ENCODE data around the gene NRN1L.

DNA sequence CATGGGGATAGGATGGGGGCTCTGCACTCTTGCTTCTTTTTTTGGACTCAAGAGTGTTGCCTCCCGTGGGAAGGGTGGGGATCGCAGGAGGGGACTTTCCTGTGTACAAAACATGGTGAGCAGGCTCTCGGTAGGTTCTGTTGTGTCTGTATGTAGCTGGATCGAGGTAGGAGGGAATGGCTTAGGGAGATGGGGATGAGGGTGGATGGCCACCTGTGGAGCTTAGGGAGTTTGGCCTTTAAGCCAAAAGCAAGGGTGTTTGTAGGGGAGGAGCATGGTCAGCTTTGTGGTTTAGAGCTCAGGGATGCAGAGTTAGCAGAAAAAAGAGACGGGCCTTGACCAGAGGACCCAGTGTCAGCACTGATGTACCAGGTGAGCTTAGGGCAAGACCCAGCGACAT lies 22.8 kb upstream of the NRN1L start:
- TF ChIP-seq, protein P1, sequence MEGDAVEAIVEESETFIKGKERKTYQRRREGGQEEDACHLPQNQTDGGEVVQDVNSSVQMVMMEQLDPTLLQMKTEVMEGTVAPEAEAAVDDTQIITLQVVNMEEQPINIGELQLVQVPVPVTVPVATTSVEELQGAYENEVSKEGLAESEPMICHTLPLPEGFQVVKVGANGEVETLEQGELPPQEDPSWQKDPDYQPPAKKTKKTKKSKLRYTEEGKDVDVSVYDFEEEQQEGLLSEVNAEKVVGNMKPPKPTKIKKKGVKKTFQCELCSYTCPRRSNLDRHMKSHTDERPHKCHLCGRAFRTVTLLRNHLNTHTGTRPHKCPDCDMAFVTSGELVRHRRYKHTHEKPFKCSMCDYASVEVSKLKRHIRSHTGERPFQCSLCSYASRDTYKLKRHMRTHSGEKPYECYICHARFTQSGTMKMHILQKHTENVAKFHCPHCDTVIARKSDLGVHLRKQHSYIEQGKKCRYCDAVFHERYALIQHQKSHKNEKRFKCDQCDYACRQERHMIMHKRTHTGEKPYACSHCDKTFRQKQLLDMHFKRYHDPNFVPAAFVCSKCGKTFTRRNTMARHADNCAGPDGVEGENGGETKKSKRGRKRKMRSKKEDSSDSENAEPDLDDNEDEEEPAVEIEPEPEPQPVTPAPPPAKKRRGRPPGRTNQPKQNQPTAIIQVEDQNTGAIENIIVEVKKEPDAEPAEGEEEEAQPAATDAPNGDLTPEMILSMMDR (IDR thresholded peaks at IDR 0.05) = no peak
- no peak for TF ChIP-seq POLR2A (IDR thresholded peaks at IDR 0.05; ENCODE audit: low read depth)

All from esophagus muscularis mucosa (tissue), 3 donors.